ENCODE data around the gene DUSP14.

- TF ChIP-seq, protein P1, sequence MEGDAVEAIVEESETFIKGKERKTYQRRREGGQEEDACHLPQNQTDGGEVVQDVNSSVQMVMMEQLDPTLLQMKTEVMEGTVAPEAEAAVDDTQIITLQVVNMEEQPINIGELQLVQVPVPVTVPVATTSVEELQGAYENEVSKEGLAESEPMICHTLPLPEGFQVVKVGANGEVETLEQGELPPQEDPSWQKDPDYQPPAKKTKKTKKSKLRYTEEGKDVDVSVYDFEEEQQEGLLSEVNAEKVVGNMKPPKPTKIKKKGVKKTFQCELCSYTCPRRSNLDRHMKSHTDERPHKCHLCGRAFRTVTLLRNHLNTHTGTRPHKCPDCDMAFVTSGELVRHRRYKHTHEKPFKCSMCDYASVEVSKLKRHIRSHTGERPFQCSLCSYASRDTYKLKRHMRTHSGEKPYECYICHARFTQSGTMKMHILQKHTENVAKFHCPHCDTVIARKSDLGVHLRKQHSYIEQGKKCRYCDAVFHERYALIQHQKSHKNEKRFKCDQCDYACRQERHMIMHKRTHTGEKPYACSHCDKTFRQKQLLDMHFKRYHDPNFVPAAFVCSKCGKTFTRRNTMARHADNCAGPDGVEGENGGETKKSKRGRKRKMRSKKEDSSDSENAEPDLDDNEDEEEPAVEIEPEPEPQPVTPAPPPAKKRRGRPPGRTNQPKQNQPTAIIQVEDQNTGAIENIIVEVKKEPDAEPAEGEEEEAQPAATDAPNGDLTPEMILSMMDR (IDR thresholded peaks at IDR 0.05) = no peak
- no peak for TF ChIP-seq POLR2A (IDR thresholded peaks at IDR 0.05)
Observed at GRCh38 chr17:37535906-37536305, 46.2 kb downstream of the DUSP14 start.
